Activated CD4-positive, CD25-positive, alpha-beta regulatory T cell (primary cell): ENCODE measurements around the gene ARFGAP1.

Source experiments
- DNase-seq, 4 experiments: peaks; one replicate each; lab custom pipeline; 2025; lab: John Stamatoyannopoulos, UW

ARFGAP1 gene

DNA sequence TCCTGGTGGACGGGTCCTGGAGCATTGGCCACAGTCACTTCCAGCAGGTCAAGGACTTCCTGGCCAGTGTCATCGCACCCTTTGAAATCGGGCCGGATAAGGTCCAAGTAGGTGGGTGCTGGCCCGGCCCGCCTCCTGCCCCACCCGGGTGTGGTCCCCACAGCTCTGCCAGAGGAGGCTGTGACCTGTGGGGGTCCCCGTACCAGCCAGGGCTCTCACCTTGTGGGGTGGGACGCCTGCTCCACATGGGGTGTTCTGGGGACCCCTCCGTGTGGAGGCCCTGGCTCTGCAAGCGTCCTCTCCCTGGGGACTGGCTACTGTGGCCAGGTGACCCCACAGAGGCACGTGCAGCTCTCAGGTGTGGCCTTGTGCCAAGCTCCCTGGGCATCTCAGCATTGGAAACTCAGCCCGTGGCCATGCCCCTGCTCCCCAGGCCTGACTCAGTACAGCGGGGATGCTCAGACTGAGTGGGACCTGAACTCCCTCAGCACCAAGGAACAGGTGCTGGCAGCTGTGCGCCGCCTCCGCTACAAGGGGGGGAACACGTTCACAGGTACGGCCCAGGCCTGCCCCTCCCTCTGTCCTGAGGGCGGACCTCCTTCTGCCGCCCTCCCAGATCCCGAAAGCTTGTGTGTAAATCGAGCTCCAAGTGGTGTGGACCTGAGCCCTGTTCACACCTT, 35.1 kb downstream of the ARFGAP1 start:
- DNase-seq = no peak

DNA sequence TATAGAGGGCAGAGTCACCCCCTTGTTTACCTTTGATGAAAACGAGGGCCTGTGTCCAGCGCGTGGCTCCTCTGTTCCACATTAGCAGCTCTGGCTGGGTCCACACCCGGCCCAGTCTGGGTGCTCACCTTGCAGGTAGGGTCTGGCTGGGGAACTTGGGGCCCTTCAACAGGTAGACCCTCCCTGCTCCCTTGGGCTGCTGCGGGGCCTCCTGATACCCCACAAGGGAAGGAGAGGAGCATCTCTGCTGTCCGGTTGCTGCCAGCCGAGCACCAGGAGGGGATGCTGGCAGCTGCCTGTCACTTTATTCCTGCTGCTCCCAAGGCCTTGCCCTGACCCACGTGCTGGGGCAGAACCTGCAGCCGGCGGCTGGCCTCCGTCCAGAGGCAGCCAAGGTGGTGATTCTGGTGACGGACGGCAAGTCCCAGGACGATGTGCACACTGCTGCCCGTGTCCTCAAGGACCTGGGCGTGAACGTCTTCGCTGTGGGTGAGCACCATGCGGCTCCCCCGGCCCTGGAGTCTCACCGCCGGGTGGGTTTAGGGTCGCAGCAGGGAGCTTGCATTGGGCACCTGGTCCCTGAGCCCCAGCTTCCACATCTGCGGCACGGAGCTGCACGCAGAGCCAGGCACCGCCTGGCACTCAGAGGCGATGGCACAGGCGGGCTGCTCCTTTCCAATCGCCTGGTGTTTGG, 35.8 kb downstream of the ARFGAP1 start:
- DNase-seq = no peak

- no peak for DNase-seq
Measured at GRCh38 chr20:63309261-63310071, 36.9 kb downstream of the ARFGAP1 start.

DNA sequence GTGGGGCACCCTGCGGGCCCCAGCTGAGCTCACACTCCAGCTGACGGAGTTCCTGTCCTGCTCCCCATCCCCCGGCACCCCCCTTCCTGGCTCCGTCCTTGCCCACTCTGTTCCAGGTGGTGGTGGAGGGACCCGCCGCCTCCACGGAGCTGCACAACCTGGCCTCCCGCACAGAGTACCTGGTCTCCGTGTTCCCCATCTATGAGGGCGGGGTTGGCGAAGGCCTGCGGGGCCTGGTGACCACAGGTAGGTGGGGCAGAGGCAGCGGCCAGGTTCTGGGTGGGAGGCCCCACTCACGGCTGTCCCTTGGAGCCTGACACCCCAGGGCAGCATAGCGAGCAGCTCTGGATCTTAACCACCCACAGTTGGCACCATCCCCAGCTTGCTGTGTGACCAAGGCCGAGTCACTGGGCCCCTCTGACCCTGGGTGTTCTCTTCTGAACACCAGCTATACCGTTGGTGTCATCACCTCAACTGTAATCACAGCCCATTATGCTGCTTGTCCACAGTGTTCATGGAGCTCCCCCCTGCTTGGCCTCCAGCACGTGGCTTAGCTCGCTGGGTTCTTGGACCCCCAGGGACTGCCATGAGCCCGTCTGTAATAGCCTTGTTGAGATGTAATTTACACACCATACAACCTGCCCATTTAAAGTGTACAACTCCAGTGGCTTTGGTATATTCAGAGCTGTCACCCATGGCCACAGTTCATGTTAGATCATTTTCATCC, 37.8 kb downstream of the ARFGAP1 start:
- DNase-seq = no peak

GRCh38 chr20:63311186-63311832, 38.7 kb downstream of the ARFGAP1 start:
- DNase-seq = no peak

DNA sequence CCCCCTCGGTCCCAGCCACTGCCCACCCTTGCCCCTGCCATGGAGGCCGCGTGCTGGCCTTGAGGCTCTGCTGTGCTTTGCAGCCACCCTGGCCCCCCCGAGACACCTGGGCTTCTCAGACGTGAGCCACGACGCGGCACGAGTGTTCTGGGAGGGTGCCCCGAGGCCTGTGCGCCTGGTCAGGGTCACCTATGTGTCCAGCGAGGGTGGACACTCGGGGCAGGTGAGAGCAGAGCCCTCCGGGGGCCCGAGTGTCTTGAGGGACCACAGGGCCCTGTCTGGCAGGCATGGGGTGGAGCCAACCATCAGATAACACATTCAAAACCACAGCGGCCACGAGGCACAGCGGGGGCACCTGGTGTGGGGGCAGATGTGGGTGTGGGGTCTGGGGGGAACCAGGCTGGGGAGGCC, 39.2 kb downstream of the ARFGAP1 start:
- no peak for DNase-seq

GRCh38 chr20:63312273-63312672, 39.7 kb downstream of the ARFGAP1 start:
- DNase-seq = no peak

GRCh38 chr20:63312690-63313348, 40.2 kb downstream of the ARFGAP1 start:
- no peak for DNase-seq

DNA sequence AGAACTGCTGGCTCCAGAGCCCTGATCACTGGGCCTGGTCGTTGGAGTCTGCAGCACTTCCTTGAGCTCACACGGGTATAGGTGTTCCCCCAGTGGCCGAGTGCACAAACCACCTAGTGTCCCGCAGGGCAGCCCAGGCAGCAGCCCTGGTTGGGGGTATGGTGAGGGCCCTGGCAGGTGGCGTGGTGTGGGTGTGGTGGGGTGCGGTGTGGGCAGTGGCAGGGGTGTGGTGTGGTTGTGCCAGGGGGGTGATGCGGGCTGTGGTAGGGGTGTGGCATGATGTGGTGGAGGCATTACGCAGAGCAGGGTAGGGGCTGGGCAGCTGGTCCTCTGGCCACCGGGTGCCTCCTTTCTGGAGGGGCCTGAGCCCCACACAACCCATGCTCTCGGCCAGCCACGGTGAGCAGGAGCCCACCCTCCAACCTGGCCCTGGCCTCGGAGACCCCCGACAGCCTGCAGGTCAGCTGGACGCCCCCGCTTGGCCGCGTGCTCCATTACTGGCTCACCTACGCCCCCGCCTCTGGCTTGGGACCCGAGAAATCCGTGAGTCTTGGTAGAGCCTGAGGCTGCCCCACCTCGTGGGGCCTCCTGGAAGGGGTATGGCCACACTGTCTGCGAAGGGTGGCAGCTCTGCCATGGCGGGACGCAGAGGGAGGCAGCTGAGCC, 40.9 kb downstream of the ARFGAP1 start:
- DNase-seq = no peak

DNA sequence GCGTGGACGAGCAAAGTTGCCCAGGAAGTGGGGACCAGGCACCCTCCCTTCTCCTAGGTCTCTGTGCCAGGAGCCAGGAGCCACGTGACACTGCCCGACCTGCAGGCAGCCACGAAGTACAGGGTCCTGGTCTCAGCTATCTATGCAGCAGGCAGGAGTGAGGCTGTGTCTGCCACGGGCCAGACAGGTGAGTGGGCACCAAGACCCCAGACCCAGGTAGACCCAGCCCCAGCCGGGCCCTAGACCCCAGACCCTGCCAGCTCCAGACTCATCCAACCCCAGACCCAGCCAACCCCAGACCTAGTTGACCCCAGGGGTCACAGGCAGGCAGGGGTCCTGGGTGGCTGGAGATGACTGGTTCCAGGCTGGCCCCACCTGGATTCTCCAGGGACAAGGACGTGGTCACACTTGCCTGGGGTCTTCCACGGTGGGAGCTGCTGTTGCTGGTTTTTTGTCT, 41.4 kb downstream of the ARFGAP1 start:
- no peak for DNase-seq

DNA sequence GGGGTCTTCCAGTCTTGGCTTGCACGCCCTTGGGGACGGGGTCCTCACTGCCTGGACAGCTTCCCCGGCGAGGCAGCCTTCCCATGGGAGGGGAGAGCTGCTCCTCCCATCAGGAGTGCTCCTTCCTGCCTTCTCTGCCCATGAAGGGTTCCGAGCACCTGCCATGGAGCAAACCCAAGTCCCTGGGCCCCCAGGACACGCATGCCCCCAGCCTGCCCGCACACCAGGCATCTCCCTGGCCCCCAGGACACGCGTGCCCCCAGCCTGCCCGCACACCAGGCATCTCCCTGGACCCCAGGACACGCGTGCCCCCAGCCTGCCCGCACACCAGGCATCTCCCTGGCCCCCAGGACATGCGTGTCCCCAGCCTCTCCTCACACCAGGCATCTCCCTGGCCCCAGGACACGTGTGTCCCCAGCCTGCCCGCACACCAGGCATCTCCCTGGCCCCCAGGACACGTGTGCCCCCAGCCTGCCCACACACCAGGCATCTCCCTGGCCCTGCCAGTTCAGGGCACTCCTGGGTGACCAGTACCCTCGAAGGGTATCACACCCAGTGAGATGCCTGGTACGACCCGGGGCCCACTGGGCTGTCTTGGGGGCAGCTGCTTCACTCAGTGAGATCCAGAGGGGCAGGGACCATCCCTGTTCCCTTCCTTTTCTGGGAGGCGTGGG, 42.1 kb downstream of the ARFGAP1 start:
- DNase-seq = no peak

DNA sequence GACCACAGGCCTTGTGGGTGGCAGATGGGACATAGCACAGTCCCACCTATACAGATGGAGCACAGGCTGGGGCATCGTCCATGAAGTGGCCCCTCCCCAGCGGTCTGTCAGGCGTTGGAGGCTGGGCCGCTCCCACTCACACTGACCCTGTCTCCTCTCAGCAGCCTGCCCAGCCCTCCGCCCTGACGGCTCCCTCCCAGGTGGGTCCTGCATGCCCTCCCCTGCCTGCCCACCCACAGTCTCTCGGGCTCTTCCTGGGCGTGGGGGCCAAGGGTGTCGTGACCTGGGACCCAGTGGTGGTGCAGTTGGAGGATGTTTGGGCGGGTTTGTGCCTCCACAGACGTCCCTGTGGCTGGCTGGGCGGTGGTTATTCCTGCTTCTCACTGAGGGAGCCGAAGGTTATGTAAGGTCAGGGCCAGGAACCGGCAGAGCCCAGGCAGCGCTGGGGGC, 42.7 kb downstream of the ARFGAP1 start:
- no peak for DNase-seq

DNA sequence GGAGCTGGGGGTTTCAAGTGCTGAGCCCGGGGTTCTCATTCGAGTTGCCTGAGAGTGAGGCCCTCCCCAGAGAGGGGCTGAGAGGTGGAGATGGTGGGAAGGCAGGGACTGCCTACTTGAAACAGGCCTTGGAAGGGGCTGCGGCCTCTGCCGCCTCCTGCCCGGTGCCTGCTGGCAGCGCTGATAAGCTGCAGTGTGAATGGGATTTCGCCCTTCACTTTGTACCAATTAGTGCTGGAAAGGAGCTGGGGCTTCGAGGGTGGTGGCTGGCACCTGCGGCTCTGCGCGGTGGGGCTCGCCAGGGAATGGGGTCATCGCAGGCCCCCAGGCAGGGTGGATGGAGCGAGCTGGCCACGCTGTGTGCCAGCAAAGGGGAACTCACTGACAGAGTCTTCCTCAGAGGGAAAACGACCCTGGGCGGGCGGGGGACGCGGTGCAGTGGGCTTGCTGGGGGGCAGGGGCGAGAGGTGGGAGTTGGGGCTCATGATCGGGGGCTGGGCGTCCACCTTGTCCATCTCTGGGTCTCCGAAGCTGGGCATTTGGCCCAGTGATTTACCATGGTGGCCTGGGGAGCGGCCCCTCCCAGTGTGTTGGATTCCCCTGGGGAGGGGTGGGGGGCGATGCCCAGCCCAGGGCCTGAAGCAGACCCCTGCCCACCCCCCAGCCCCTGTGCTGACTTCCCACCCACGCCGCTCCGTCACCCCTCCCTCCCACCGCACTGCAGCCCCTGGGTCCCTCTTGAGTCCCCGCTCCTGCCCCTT, 43.3 kb downstream of the ARFGAP1 start:
- no peak for DNase-seq

DNA sequence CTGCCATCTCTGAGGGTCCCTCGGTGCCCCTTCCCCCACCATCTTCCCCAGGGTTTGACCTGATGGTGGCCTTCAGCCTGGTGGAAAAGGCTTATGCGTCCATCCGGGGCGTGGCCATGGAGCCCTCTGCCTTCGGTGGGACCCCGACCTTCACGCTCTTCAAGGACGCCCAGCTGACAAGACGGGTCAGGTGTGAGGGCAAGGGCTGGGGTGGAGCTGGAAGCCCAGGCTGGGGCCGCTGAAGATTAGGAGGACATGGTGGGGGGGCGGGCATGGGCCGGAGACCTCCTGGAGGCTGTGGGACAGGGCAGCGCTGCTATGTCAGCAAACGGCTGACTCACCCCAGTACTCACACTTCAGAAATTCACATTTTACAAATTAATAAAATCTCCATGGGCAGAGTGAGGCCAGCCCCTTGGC, 43.9 kb downstream of the ARFGAP1 start:
- no peak for DNase-seq

- no peak for DNase-seq
Measured at GRCh38 chr20:63317061-63317460, 44.4 kb downstream of the ARFGAP1 start.

DNA sequence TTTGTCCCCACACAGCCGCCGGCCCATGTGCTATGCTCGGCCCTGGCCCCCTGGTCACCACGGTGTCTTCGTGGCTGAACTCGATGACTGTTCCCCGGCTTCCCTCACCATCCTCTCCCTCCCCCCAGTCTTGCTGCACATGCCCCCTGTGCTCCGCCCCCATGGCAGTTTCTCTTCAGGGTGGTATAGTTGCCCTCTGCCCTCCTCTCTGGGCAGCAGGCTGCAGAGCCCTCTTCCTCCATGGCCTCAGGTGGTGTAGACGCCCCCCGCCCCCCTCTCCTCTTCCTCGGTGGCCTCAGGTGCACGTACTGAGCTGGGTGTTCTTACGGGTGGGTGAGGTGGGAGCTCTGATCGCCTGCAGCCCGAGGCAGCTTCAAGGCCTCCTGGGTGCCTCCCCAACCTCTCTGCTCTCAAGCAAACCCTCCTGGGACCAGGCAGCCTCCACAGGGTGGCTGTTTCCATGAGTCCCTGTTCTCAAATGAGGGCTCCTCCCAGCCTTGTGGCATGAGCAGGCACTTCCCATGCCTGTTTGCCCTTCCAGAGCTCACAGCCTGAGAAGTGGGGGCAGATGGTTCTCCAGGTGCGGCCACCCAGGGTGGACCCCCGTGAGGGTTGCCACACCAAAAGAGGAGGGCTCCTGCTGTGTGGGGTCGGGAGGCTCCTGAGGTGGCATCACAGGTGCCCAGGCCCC, 45.1 kb downstream of the ARFGAP1 start:
- no peak for DNase-seq

DNA sequence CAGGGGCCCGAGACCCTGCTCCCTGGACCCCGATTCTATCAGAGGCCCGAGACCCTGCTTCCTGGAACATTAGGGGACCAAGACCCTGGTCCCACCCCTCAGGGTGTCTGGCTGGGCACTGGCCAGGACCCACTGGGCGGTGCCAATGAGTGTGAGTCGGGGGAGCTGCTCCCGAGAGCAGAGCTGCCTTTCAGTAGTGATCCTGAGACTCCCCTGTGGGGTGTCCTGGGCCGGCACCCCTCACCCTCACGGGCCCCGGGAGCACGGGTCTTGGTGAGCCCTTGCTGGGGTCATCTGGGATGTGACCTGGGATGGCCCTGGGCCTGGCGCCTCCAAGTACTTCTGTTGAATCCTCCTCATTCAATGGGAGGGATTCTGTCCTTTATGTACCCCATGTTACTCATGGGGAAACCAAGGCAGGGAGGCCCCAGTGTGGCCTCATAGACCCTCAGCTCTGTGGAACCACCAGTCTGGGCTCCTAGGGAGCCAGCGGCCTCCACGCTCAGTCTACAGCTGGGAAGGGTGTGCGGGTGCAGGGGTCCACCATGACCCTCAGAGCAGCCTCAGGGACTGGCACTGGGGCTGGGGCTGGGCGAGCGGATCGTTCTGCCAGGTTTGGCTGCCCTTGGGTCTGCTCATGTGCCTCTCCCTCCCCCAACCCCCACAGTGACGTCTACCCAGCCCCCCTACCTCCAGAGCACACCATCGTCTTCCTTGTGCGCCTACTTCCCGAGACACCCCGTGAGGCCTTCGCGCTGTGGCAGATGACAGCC, 46.0 kb downstream of the ARFGAP1 start:
- DNase-seq = no peak
